NT2/D1 (cell line): ENCODE measurements around the gene GALNT14.

Experiments
- DNase-seq: peaks from one replicate; pipeline ENCODE4 v3.0.0-alpha.2; 2011; ENCODE audit warnings: low read depth, low spot score
- H3K27me3 ChIP-seq: 2 replicates; pipeline ENCODE4 v1.6.0; 2011; ENCODE audit warnings: mild to moderate bottlenecking; ENCODE audit not compliant: insufficient read length, insufficient read depth
- H3K36me3 ChIP-seq: 2 replicates; pipeline ENCODE4 v1.6.1; 2011; ENCODE audit warnings: mild to moderate bottlenecking, low read length, mixed read lengths; ENCODE audit not compliant: insufficient read depth, insufficient read length
- H3K4me1 ChIP-seq: 2 replicates; pipeline ENCODE4 v1.5.1; 2011; ENCODE audit not compliant: insufficient read depth, insufficient read length
- H3K4me3 ChIP-seq: 2 replicates; pipeline ENCODE4 v1.5.1; 2011; ENCODE audit warnings: low read depth; ENCODE audit not compliant: insufficient read length
- H3K9ac ChIP-seq: 2 replicates; pipeline ENCODE4 v1.6.0; 2011; ENCODE audit warnings: low read depth; ENCODE audit not compliant: insufficient read length
- H3K9me3 ChIP-seq: 2 replicates; pipeline ENCODE4 v1.5.1; 2011; ENCODE audit warnings: mild to moderate bottlenecking, low read length; ENCODE audit not compliant: insufficient read depth
- SUZ12 ChIP-seq: IDR thresholded peaks from 2 replicates; pipeline ENCODE4 v1.6.1; 2011; ENCODE audit not compliant: insufficient read length, insufficient read depth; ENCODE audit errors: extremely low read depth
- YY1 ChIP-seq: IDR thresholded peaks from 2 replicates; pipeline ENCODE4 v1.6.1; 2011; ENCODE audit not compliant: insufficient read length, insufficient read depth
- ZNF274 ChIP-seq: IDR thresholded peaks from 2 replicates; pipeline ENCODE4 v1.6.1; 2011; ENCODE audit warnings: mild to moderate bottlenecking, low read depth, low read length

GALNT14 gene

DNA sequence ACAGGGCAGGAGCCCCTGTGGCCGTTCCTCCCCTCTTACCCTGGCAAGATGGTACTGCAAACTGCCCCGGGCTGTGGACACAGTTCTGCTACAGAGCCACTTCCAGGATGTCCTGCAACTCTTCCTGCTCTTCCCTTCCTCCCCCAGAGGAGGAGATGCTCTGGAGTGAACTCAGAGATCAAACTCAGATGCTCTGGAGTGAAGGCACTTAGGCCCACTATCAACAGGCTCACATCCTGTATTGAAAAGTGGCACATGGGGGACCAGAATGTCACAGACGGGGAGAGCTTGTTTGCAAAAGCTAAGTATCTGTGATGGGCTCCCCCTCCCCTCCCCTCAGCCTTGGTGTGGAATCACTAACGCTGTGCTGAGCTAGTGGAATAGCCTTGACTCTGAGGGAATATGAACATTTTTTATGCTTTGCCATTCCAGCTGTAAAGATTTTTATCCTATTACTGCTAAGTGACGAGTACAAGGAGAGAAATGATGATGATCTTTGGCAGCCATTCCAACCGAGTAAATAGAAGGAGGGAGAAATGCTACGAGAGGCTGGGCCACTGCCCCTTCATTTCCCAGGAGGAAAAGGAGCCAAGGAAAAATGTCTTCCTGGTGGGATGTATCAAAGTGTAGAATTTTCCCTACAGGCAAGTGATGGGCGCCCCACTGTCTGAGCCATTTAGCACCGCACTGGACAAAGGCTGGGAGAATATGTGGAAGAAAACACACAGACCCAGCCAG lies 152.6 kb downstream of the GALNT14 start:
- no peak for DNase-seq
- H3K36me3 ChIP-seq, result peaks cover 5% of the 10 kb centered on the region
- peaks cover 7% of the 10 kb centered on the region for H3K4me1 ChIP-seq
- no peaks in the 10 kb centered on the region for H3K9me3 ChIP-seq
- no peak for TF ChIP-seq YY1
- no peak for TF ChIP-seq SUZ12
- H3K27me3 ChIP-seq, result no peaks in the 10 kb centered on the region
- H3K9ac ChIP-seq, result no peak overlapping the region
- H3K4me3 ChIP-seq, result no peak overlapping the region

DNA sequence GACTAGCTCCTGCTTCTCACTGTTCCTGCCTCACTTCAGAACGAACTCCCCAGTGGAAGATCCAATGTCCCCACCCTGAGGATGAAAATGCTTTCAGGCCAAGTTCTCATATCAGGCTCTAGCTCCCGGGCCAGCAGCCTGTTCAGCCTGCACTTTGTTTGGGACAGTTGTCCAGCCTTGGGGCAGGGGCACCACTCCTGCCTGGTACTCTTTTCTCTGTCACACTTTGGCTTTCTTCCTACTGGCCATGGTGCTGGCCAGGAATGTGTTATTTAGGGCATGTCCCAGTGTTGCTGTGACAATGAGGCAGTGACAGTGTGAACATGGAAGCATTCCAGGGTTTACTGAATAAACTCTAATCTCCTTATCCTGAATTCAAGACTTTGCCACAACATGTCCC lies 154.1 kb downstream of the GALNT14 start:
- Histone ChIP-seq H3K9ac (no peak overlapping the region), H3K27me3 (no peaks in the 10 kb centered on the region), H3K36me3 (peaks cover 5% of the 10 kb centered on the region), H3K4me1 (peaks cover 6% of the 10 kb centered on the region), H3K9me3 (no peaks in the 10 kb centered on the region), H3K4me3 (no peak overlapping the region)
- no peak for DNase-seq
- TF ChIP-seq SUZ12 (no peak), YY1 (no peak), ZNF274 (no peak)

DNA sequence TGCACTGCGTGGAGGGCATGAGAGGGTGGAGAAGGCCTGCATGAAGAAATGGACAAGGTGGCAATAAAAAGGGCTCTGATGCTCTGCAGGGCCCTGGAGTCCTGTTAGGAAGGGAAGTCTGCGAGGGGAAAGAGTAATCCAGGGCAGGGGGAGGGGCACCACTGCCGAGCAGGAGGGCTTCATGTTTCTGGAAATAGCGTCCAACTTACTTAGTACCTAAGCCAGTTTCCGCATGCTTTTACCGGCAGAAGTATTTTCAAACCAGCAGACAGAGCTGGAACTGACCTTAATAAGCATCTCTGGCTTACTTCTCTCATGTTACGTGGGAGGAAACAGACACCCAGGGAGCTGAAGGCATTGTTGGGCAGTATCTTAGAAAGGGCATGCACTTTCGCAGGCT lies 156.7 kb downstream of the GALNT14 start:
- Histone ChIP-seq H3K4me3 (no peak overlapping the region), H3K36me3 (no peaks in the 10 kb centered on the region), H3K4me1 (peaks cover 5% of the 10 kb centered on the region), H3K9ac (no peak overlapping the region), H3K27me3 (no peaks in the 10 kb centered on the region), H3K9me3 (peaks cover 10% of the 10 kb centered on the region; the same call in 1 of the 2 replicates)
- TF ChIP-seq YY1 (no peak), SUZ12 (no peak), ZNF274 (no peak)
- DNase-seq, result no peak

DNA sequence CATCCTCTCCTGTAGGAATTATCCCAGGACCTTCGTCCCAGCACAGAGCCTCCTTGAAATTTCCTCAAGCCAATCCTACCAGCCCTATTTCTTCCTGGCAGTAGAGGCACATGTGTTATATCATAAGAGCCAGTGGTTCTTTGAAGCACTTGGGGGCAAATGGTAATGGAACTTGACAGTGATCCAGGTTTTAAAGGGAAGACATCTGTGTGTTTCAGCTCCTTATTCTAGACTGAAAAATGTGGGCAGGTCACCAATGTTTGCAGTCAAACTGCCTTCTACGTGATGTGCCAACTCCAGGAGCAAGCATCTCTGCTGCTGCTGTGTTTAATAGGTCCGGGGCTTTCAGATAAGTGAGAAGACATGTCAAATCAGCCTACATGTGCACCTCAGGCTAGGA lies 157.1 kb downstream of the GALNT14 start:
- H3K27me3 ChIP-seq, result no peaks in the 10 kb centered on the region
- no peak for TF ChIP-seq ZNF274
- no peak for TF ChIP-seq SUZ12
- no peak for TF ChIP-seq YY1
- H3K9ac ChIP-seq, result no peak overlapping the region
- peaks cover 5% of the 10 kb centered on the region for H3K4me1 ChIP-seq
- H3K4me3 ChIP-seq, result no peak overlapping the region
- DNase-seq, result no peak
- peaks cover 12% of the 10 kb centered on the region; the same call in 1 of the 2 replicates for H3K9me3 ChIP-seq
- no peaks in the 10 kb centered on the region for H3K36me3 ChIP-seq

DNA sequence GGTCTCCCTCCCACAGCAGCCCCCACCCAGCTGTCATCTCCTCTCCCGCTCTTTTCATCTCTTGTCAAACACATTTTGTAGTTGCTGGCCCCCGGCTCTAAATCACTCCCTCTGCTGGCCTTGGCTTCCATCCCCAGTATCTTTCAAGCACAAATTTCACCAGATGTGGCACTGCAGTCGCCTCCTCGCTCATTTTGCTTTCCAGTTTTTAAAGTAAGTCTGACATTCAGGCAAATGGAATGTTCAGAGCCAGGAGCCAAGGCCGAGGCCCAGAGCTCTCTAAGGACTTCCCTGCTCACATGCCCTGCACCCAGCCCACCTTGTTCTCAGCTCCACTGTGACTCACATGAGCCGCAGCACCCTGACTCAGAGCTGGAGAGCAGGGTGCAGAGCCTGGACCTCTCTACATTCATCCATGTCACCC lies 158.4 kb downstream of the GALNT14 start:
- H3K4me1 ChIP-seq, result peaks cover 5% of the 10 kb centered on the region
- H3K4me3 ChIP-seq, result no peak overlapping the region
- peaks cover 12% of the 10 kb centered on the region; the same call in 1 of the 2 replicates for H3K9me3 ChIP-seq
- no peak overlapping the region for H3K9ac ChIP-seq
- H3K27me3 ChIP-seq, result no peaks in the 10 kb centered on the region
- no peaks in the 10 kb centered on the region for H3K36me3 ChIP-seq
- TF ChIP-seq YY1, result no peak
- TF ChIP-seq ZNF274, result no peak
- TF ChIP-seq SUZ12, result no peak
- DNase-seq, result no peak

DNA sequence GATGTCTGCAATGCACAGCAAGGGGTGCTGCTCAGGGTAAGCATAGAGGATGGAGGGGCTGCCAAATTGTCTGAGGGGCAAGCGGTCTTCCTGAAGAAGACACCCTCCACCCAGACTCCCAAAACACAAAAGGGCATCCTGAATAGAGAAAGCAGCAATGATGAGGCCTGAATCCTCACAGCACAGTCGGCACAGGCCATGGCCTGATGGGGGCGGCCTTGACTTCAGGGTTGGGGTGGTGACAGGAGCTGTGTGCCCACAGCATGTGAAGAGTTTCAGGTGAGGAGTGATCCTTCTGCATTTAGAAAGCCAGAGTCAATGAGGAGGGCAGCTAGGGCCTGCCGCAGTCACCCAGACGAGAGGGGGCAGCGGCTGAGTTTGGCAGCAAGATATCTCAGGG lies 159.4 kb downstream of the GALNT14 start:
- Histone ChIP-seq H3K27me3 (no peaks in the 10 kb centered on the region), H3K9me3 (peaks cover 12% of the 10 kb centered on the region; the same call in 1 of the 2 replicates), H3K4me3 (no peak overlapping the region), H3K4me1 (peaks cover 3% of the 10 kb centered on the region), H3K9ac (no peak overlapping the region), H3K36me3 (no peaks in the 10 kb centered on the region)
- TF ChIP-seq ZNF274 (no peak), SUZ12 (no peak), YY1 (no peak)
- no peak for DNase-seq

DNA sequence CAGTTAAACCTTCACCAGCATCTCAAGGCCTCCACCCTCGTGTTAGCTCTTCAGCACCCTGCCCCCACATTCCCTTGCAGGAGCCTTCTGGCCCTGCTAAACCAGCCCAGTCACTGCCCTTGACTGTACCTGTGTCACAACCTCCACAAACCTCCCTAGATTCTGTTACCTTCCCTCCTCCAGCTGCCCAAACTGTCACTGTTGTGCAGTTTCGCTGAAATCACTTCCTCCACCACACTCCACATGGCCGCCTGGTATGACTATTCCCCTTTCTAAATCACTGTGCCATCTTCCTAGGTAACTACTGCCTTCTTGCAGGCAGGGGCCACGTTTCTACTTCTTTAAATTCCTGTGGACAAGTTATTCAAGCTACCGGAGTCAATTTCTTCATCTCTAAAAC lies 160.2 kb downstream of the GALNT14 start:
- DNase-seq, result no peak
- Histone ChIP-seq H3K27me3 (no peaks in the 10 kb centered on the region), H3K4me1 (peaks cover 3% of the 10 kb centered on the region), H3K9me3 (peaks cover 12% of the 10 kb centered on the region; the same call in 1 of the 2 replicates), H3K36me3 (no peaks in the 10 kb centered on the region), H3K4me3 (no peak overlapping the region), H3K9ac (no peak overlapping the region)
- TF ChIP-seq ZNF274, result no peak
- TF ChIP-seq YY1, result no peak
- no peak for TF ChIP-seq SUZ12
